CD1c-positive myeloid dendritic cell (primary cell): ENCODE data around the gene MIOX.

ENCODE experiments used
- DNase-seq: peaks from one replicate; pipeline ENCODE4 v3.0.0-alpha.2; 2016; ENCODE audit errors: extremely low spot score

The MIOX gene

DNA sequence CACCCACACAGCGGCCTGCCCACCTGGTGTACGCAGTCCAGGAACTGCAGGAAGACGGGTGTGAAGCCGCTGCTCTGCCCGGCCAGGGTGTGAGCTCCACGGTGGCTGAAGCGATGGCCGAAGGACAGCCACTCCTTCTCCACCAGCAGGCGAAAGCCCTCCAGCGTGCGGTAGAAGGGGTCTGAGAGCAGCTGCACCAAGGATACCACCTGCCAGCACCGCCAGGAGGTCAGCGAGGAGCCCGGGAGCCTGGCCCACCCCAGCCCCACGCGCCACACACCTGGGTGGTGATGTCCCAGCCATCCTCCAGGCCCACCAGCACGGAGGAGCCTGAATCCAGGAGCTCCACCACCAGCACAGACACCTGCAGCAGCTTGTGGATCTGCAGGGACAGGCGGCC lies 31.5 kb upstream of the MIOX start:
- DNase-seq = no peak

GRCh38 chr22:50456026-50456425 lies 30.6 kb upstream of the MIOX start:
- DNase-seq = no peak

GRCh38 chr22:50456466-50457234 lies 30.0 kb upstream of the MIOX start:
- DNase-seq = no peak

- DNase-seq = no peak
Observed at GRCh38 chr22:50459016-50459415, 27.6 kb upstream of the MIOX start.

DNA sequence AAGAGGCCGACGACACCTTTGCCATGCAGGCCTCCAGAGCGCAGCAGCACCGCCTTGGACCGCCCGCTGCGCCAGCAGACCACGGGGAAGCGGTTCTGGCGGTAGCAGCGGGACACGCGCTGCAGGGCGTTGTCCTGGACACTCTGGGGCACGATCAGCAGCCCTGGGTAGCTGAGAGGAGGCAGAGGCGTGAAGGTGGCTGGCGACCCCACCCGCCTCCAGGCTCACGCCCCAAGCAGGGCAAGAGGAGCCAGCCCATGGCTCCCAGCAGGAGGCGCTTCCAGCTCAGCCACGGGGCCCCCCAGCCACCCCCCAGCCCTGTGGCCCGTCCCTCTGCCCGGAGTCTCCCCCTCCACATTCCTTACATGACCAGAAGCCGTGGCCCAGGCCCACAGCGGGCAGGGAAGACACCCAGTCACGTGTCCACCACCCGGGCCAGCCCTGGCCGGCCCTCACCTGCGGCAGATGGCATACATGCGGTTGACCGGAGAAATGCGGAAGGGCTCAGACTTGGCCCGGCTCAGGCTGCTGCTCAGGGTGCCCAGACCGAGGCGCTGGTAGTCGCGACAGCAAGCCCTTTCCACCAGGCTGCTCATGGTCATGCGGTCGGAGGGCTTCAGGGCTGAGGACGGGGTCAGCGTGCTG lies 27.0 kb upstream of the MIOX start:
- DNase-seq = no peak

GRCh38 chr22:50460938-50461337 lies 25.7 kb upstream of the MIOX start:
- no peak for DNase-seq

DNA sequence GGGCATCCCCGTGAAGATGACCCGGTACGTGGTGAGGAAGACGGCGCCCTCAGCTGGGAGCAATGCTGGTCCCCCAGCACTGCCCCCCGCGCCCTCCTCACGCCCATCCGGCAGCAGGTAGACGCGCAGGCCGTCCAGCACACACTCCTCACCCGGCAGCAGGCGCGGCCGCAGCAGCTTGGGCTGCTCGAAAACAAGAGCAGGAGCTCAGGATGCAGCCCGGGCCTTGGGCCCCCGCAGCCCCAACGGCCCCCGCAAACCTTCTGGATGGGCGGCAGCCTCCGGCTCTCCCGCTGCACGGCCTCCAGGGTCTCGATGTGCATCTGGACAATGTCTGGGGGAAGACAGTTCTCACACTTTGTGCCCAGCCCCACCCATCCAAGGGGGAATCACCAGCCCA lies 25.1 kb upstream of the MIOX start:
- no peak for DNase-seq

- no peak for DNase-seq
Observed at GRCh38 chr22:50461979-50462540, 24.6 kb upstream of the MIOX start.

DNA sequence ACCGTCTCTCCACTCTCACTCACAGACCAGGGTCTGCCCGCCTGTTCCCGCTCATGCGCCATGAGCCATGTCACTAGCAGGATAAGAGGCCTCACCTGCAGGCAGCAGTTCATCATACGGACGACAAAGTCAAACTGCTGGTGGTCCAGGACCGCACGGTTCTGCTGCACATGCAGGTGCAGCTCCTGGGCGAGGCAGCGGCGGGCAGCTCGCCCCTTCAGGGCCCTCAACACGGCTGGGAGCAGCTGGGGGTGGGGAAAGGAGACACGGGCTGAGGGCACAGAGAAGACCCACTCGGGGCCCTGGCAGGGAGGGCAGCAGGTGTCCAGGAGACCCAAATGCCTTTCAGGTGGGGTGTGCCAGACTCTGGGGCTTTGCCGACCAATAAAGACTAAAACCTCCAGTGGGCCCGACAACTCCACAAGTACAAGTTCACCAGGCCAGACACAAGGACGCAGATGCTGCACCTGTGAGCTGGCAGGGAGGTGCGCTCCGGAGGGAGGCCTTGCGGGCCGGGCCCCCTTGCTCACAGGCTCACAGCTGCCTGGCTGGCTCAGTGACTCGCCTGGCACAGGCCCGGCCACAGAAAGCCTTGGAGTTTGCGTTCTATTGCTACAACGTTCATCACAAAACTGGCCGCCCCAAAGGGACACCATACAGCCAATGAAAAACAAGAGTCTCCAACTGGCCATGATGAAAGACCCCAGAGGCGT lies 23.3 kb upstream of the MIOX start:
- DNase-seq = no peak

DNA sequence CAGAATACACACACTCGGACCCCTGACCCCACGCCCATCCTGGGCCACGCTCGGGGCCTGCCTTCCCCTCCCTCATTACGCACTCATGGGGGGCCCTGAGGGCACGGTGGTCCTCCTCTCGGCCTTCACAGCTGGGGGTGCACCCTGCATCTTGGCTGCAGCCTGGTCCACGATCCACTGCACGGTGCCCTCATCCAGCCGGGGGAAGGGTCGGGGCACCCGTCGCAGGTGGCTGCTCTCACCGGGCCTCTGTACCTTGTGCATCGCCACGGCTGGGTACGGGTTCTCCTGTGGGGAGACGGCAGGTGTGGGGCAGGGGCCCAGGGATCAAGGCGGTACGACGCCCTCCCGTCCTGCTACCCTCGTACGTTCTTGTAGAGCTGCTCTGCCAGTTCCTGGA lies 22.2 kb upstream of the MIOX start:
- no peak for DNase-seq

GRCh38 chr22:50465066-50465930 lies 21.4 kb upstream of the MIOX start:
- no peak for DNase-seq

- DNase-seq = no peak
Observed at GRCh38 chr22:50467341-50467740, 19.3 kb upstream of the MIOX start.

DNA sequence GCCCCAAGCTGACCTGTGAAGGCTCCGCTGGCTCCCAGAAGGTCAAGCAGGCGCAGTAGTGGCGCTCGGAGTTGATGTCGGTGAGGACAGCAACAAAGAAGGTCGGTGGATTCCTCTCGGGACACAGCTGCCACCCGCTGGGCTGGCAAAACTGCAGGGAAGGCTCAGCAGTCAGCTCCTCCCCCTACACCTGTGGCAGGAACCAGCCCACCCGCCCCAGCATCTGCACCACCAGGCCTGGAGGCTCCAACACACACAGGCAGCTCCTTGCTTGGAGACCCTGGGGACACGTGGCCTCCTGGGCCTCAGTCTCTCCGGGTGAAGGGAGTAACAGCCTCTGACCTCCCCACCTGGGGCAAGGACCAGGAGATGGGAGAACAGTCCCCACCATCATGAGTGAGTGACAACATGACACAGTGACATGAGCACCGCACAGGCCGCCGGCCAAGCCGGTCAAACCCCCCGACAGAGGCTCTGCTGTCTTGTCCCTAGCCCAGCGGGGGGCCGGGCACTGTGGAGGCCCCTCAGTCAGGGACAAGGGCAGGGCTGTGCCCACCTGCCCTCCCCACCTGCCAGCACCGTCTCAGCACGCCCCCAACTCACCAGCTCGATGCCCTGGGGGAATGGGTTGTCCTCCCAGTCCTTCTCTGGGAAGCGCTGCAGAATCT lies 18.8 kb upstream of the MIOX start:
- DNase-seq = no peak

DNA sequence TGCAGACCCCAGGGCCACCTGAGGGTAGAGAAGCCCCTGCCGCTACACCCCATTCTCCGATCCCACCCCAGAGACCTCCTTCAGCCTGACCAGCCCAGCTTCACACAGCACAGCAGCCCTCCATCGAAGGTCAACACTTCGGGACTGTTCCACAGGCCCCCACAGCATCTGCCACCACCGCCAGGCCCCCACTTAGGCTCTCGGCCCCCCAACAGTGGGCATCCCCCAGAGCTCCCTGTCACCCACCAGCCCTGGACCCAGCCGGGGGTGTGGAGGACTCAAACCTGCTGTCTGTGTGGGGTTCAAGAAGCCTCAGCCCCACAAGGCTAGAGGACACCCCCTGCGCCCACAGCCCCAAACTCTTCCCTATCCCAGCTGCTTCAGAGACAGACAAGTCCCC lies 18.0 kb upstream of the MIOX start:
- DNase-seq = no peak

- peak; percentile 67 for DNase-seq
Observed at GRCh38 chr22:50469377-50470305, 17.0 kb upstream of the MIOX start.

GRCh38 chr22:50470491-50470890 lies 16.2 kb upstream of the MIOX start:
- no peak for DNase-seq

GRCh38 chr22:50471197-50471847 lies 15.3 kb upstream of the MIOX start:
- peak; percentile 4 for DNase-seq

GRCh38 chr22:50471962-50472361 lies 14.7 kb upstream of the MIOX start:
- no peak for DNase-seq

- peak; percentile 2 for DNase-seq
Observed at GRCh38 chr22:50473088-50473487, 13.6 kb upstream of the MIOX start.
